Type B pancreatic cell (in vitro differentiated cells): Measurements from ENCODE around the gene HPSE. TPM values are rescaled to one million over a fixed set of nuclear protein-coding genes. Genes with fewer than 3 reads are reported as not detected.

Experiments used
- DNase-seq: peaks from one replicate; pipeline ENCODE4 v3.0.0; 2021; ENCODE audit warnings: mixed read lengths; ENCODE audit not compliant: unreplicated experiment; ENCODE audit errors: extremely low spot score
- H3K27ac Mint-ChIP-seq: 2 replicates; pipeline ENCODE4 v1.8.0; 2021; ENCODE audit warnings: mild to moderate bottlenecking, mixed read lengths
- H3K27me3 Mint-ChIP-seq: 2 replicates; pipeline ENCODE4 v1.8.0; 2021; ENCODE audit warnings: mixed read lengths
- H3K36me3 Mint-ChIP-seq: 2 replicates; pipeline ENCODE4 v1.8.0; 2021; ENCODE audit warnings: mixed read lengths
- H3K4me1 Mint-ChIP-seq: one replicate; pipeline ENCODE4 v1.8.0; 2021; ENCODE audit warnings: mixed read lengths; ENCODE audit not compliant: unreplicated experiment
- H3K4me3 Mint-ChIP-seq: 2 replicates; pipeline ENCODE4 v1.8.0; 2021; ENCODE audit warnings: mild to moderate bottlenecking, mixed read lengths
- H3K9me3 Mint-ChIP-seq: 2 replicates; pipeline ENCODE4 v1.8.0; 2021; ENCODE audit warnings: mixed read lengths
- total RNA-seq: library from RNA; stranded (reverse); gene quantifications from 2 replicates; pipeline ENCODE4 v1.2.1, GENCODE V29; 2021; ENCODE audit warnings: low replicate concordance
- TF ChIP-seq, protein P1 (sequence below): fragments of 200-600 bp; sonication (generic); conservative IDR thresholded peaks from 2 replicates; pipeline ENCODE4 v1.5.0; 2021; ENCODE audit warnings: antibody characterized with exemption, mild to moderate bottlenecking

Gene HPSE
- total RNA-seq, 1 donor from 2014 or later: 17.6 TPM

DNA sequence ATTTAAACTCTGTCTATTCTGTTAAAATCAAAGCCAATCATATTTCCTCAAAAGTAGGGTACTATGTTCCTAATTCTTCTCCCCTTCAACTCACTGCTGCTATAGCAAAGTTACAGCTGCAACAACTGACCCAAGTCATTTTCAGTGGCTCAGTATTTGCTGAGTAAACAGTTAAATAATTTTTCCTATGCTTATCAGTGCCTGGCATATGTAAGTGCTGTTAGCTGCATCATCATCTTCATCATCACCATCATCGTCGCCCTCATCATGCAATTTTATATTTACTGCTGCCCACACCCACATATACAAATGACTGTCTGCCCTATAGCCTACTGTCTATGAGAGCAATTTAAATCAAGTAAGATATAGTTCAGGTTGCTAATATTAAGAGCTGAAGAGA lies 72.0 kb downstream of the HPSE start:
- Mint-ChIP-seq H3K36me3 (peaks cover 5% of the 10 kb centered on the region), H3K4me3 (no peak overlapping the region), H3K27me3 (no peaks in the 10 kb centered on the region), H3K9me3 (no peaks in the 10 kb centered on the region), H3K4me1 (peaks cover 7% of the 10 kb centered on the region), H3K27ac (no peak overlapping the region)
- DNase-seq: no peak
- TF ChIP-seq, protein P1, sequence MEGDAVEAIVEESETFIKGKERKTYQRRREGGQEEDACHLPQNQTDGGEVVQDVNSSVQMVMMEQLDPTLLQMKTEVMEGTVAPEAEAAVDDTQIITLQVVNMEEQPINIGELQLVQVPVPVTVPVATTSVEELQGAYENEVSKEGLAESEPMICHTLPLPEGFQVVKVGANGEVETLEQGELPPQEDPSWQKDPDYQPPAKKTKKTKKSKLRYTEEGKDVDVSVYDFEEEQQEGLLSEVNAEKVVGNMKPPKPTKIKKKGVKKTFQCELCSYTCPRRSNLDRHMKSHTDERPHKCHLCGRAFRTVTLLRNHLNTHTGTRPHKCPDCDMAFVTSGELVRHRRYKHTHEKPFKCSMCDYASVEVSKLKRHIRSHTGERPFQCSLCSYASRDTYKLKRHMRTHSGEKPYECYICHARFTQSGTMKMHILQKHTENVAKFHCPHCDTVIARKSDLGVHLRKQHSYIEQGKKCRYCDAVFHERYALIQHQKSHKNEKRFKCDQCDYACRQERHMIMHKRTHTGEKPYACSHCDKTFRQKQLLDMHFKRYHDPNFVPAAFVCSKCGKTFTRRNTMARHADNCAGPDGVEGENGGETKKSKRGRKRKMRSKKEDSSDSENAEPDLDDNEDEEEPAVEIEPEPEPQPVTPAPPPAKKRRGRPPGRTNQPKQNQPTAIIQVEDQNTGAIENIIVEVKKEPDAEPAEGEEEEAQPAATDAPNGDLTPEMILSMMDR: no peak

DNA sequence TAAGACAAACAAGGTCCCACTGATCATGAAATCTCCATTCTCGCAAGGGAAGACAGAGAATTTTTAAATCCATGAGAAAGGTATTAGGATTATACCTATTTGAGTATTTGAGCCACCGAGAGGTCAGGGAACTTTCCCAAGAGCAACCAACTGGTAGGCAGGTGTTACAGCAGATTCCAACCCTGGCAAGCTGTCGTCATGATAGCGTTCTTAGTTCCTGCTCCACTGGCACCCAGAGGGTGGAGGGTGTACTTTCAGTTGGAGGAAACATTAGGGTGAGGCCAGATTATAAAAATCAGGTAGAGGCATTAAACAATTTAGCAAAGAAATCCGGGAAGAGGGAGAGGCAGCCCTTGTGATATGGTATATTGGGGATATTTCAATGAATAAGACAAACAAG lies 73.3 kb downstream of the HPSE start:
- TF ChIP-seq, protein P1: no peak
- no peaks in the 10 kb centered on the region for H3K9me3 Mint-ChIP-seq
- no peaks in the 10 kb centered on the region for H3K27me3 Mint-ChIP-seq
- DNase-seq: no peak
- no peak overlapping the region for H3K4me3 Mint-ChIP-seq
- no peak overlapping the region for H3K27ac Mint-ChIP-seq
- peaks cover 9% of the 10 kb centered on the region for H3K4me1 Mint-ChIP-seq
- peaks cover 7% of the 10 kb centered on the region for H3K36me3 Mint-ChIP-seq

DNA sequence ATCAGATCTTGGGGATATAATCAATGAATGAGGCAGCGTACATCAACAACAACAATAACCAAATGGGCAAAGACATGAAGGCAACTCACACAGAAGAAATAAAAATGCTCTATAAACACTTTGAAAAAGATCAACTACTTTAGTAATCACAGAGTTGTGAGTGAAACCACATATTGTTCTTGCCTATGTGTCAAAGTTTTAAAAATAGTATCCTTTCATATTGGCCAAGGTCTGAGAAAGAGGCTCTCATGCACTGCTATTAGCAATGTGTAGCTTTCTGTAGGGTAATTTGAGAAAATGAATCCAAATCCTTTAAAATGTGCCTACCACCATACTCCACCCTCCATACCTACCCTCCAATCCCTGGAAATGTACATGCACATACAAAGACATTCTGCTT lies 75.1 kb downstream of the HPSE start:
- Mint-ChIP-seq H3K27me3 (no peaks in the 10 kb centered on the region), H3K27ac (no peak overlapping the region), H3K4me1 (peaks cover 9% of the 10 kb centered on the region), H3K9me3 (no peaks in the 10 kb centered on the region), H3K36me3 (peaks cover 4% of the 10 kb centered on the region), H3K4me3 (no peak overlapping the region)
- TF ChIP-seq, protein P1: no peak
- DNase-seq: no peak

DNA sequence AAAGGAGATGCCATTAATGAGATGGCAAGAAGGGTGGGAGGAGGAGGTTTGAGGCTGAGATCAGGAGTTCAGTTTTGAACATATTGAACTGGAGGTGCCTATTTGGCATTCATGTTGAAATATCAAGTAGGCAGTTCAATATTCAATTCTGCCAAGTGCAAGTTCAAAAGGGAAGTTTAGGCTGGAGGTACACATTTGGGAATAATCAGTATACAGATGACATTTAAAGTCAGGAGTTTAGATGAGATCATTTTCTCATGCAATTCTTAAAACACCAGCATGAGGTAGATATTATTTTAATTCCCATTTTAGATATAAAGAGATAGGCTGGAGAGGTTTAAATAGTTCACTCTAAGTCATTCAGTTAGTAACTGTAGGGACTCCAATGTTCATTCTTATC lies 76.2 kb downstream of the HPSE start:
- Mint-ChIP-seq H3K4me3 (no peak overlapping the region), H3K9me3 (no peaks in the 10 kb centered on the region), H3K27ac (no peak overlapping the region), H3K4me1 (peaks cover 9% of the 10 kb centered on the region), H3K27me3 (no peaks in the 10 kb centered on the region), H3K36me3 (peaks cover 4% of the 10 kb centered on the region)
- TF ChIP-seq, protein P1: no peak
- DNase-seq: no peak

DNA sequence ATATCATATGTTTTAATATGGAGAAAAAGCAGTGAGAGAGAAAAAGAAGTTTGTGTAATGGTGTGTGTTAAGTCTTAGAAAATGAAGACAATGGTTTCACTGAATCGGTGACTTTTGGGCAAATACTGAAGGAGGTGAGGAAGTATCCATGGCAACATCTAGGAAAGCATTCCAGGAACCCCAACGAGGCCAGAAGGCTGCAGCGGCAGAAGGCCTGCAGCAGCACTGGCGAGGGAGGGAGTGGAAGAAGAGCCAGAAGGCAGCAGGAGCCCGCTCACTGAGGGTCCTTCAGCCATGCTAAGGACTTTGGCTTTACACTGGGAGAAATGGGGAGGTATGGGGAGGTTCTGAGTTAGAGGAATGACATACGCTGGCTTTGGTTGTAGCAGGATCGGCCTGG lies 76.8 kb downstream of the HPSE start:
- TF ChIP-seq, protein P1: no peak
- Mint-ChIP-seq H3K4me1 (peaks cover 9% of the 10 kb centered on the region), H3K9me3 (no peaks in the 10 kb centered on the region), H3K27ac (peak overlapping the region; percentile 44), H3K4me3 (no peak overlapping the region), H3K27me3 (no peaks in the 10 kb centered on the region), H3K36me3 (peaks cover 4% of the 10 kb centered on the region)
- no peak for DNase-seq

DNA sequence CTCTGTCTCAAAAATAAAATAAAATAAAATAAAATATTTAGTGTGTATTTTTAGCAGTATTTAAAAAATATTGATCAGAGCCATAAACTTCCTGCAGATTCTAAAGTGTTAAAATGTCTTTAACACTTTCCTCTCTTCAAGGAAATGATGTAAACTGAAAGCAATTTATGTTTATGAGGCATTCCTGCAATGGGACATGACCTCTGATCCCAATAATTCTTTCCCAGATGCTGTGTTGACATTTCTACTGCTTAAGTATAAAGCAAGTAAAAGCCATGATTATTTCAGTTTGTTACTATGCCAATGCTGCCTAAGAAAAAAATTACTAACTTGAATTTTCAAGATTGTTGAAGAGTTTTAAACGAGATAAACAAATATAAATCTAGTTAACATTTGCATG lies 79.1 kb downstream of the HPSE start:
- H3K27ac Mint-ChIP-seq: no peak overlapping the region
- no peak overlapping the region for H3K4me3 Mint-ChIP-seq
- TF ChIP-seq, protein P1: no peak

More for the DNA sequence above, 79.1 kb downstream of the HPSE start:
- Mint-ChIP-seq H3K4me1 (peaks cover 9% of the 10 kb centered on the region), H3K36me3 (peaks cover 4% of the 10 kb centered on the region), H3K27me3 (no peaks in the 10 kb centered on the region), H3K9me3 (no peaks in the 10 kb centered on the region)
- DNase-seq: no peak
